HepG2 (cell line): ENCODE results near the gene CCSER1. TPM values are rescaled to one million over a fixed set of nuclear protein-coding genes. Genes with fewer than 3 reads are reported as not detected.

ENCODE experiments used
- ATAC-seq: fragments of 200-7000 bp; cut with Tn5 transposase; 3 replicates; pipeline ENCODE4 v1.9.1; 2020; ENCODE audit warnings: mild to moderate bottlenecking, moderate library complexity
- BruUV-seq: library from RNA; stranded (reverse); fragments of 400-500 nt; replicated peaks from 2 replicates; lab custom pipeline; 2021; lab: Mats Ljungman, UMichigan
- CTCF ChIA-PET: fragments of 300-600 bp; formaldehyde crosslinking; extraction: SDS; loops from one replicate; lab custom pipeline; 2021; ENCODE audit warnings: low total read pairs, inconsistent platforms, low intra/inter-chr PET ratio; lab: Yijun Ruan, JAX
- POLR2A ChIA-PET: fragments of 350-600 bp; sonication (Branson Sonifier 250); formaldehyde crosslinking; loops from one replicate; lab custom pipeline; 2020; ENCODE audit warnings: antibody characterized with exemption, inconsistent platforms; lab: Yijun Ruan, JAX
- DNase-seq: peaks from one replicate; pipeline ENCODE4 v3.0.0-alpha.2; 2015; ENCODE audit warnings: low spot score
- FAIRE-seq: peaks from 3 replicates; lab custom pipeline; 2011; peaks lifted over from hg19 to GRCh38; lab: Jason Lieb, UNC
- H2AFZ ChIP-seq: one replicate; pipeline ENCODE4 v1.6.1; 2011; ENCODE audit warnings: low read length, inconsistent platforms
- H3K27ac ChIP-seq: fragments of 300-600 bp; 3 replicates; pipeline ENCODE4 v1.8.0; 2011; ENCODE audit warnings: mixed run types, mild to moderate bottlenecking, mixed read lengths, low read length, inconsistent platforms; ENCODE audit not compliant: insufficient read depth; ENCODE audit errors: extremely low read length
- H3K27me3 ChIP-seq, 2 experiments: fragments of 200-600 bp in 1 of 2; 2 replicates in 1 of 2; 3 replicates in 1 of 2; pipeline versions ENCODE4 v1.6.0 to v1.8.0; 2011; ENCODE audit warnings: low read length in 2 of 2, mild to moderate bottlenecking in 2 of 2, moderate library complexity in 2 of 2, inconsistent platforms in 1 of 2; ENCODE audit not compliant: insufficient read depth in 2 of 2, control insufficient read depth in 1 of 2
- H3K36me3 ChIP-seq, 2 experiments: fragments of 200-600 bp in 1 of 2; replicated peaks in 1 of 2; 2 replicates in 1 of 2; 3 replicates in 1 of 2; pipeline versions ENCODE4 v1.5.1 to v1.8.0; 2011; ENCODE audit warnings: low read length in 2 of 2, inconsistent platforms in 1 of 2; ENCODE audit not compliant: insufficient read depth in 2 of 2, control insufficient read depth in 1 of 2
- H3K4me1 ChIP-seq: 2 replicates; pipeline ENCODE4 v1.5.1; 2012; ENCODE audit warnings: low read length, inconsistent platforms; ENCODE audit not compliant: insufficient read depth
- H3K4me2 ChIP-seq: 2 replicates; pipeline ENCODE4 v1.6.0; 2011; ENCODE audit warnings: low read depth, low read length, inconsistent platforms
- H3K4me3 ChIP-seq, 3 experiments: fragments of 200-600 bp in 1 of 3; sonication (generic), shearing (Covaris generic) in 1 of 3; replicated peaks in 1 of 3; 2 replicates each; pipeline ENCODE4 v1.5.1; 2011 to 2016; ENCODE audit warnings: low read length in 3 of 3, inconsistent platforms in 2 of 3, low read depth in 2 of 3, mild to moderate bottlenecking in 2 of 3, control low read depth in 1 of 3, mixed read lengths in 1 of 3; ENCODE audit not compliant: insufficient read depth in 1 of 3
- H3K79me2 ChIP-seq: one replicate; pipeline ENCODE4 v1.6.1; 2011; ENCODE audit warnings: low read length, inconsistent platforms; ENCODE audit not compliant: insufficient read depth
- H3K9ac ChIP-seq: 2 replicates; pipeline ENCODE4 v1.6.0; 2011; ENCODE audit warnings: mild to moderate bottlenecking, low read depth, low read length, inconsistent platforms; ENCODE audit not compliant: insufficient read depth
- H3K9me3 ChIP-seq: 2 replicates; pipeline ENCODE4 v1.5.1; 2012; ENCODE audit warnings: mild to moderate bottlenecking, low read length
- H4K20me1 ChIP-seq: 2 replicates; pipeline ENCODE4 v1.6.0; 2011; ENCODE audit warnings: inconsistent platforms, mild to moderate bottlenecking, low read length, moderate library complexity; ENCODE audit not compliant: insufficient read depth
- CHCHD3 ChIP-seq: sonication (generic); formaldehyde crosslinking; IDR thresholded peaks from 2 replicates; pipeline ENCODE4 v1.8.0; 2022; ENCODE audit warnings: mild to moderate bottlenecking, missing genetic modification reagents, moderate library complexity
- FOXA1 ChIP-seq, 2 experiments: fragments of 450-650 bp in 1 of 2; sonication (generic) in 1 of 2; formaldehyde crosslinking in 1 of 2; IDR thresholded peaks; 2 replicates each; pipeline versions ENCODE4 v1.4.0 to v1.6.1; 2016 to 2020; ENCODE audit warnings: missing genetic modification reagents in 1 of 2
- FOXP1 ChIP-seq, 2 experiments: fragments of 450-650 bp in 1 of 2; IDR thresholded peaks; 2 replicates each; pipeline ENCODE4 v1.6.1; 2017 to 2018; ENCODE audit warnings: antibody characterized with exemption in 1 of 2
- MYC ChIP-seq: sonication (generic); formaldehyde crosslinking; IDR thresholded peaks from 2 replicates; pipeline ENCODE4 v1.9.0; 2021; ENCODE audit warnings: missing genetic modification reagents, borderline replicate concordance
- PHF21A ChIP-seq: sonication (generic); formaldehyde crosslinking; IDR thresholded peaks from 2 replicates; pipeline ENCODE4 v1.5.0; 2020; ENCODE audit warnings: mild to moderate bottlenecking, missing genetic modification reagents
- SAP130 ChIP-seq: IDR thresholded peaks from 2 replicates; pipeline ENCODE4 v1.6.1; 2016; ENCODE audit warnings: low read depth
- SOX5 ChIP-seq: IDR thresholded peaks from 2 replicates; pipeline ENCODE4 v1.6.1; 2016; ENCODE audit warnings: borderline replicate concordance
- TBL1XR1 ChIP-seq: fragments of 150-350 bp; IDR thresholded peaks from 2 replicates; pipeline ENCODE4 v1.6.1; 2014; ENCODE audit warnings: borderline replicate concordance, low read length; ENCODE audit not compliant: partially characterized antibody
- YEATS4 ChIP-seq: sonication (generic); formaldehyde crosslinking; IDR thresholded peaks from 2 replicates; pipeline ENCODE4 v1.4.0; 2020; ENCODE audit warnings: missing genetic modification reagents, borderline replicate concordance
- ZC3H13 ChIP-seq: sonication (generic); formaldehyde crosslinking; IDR thresholded peaks from 2 replicates; pipeline ENCODE4 v1.8.1; 2023; ENCODE audit warnings: mild to moderate bottlenecking, missing genetic modification reagents, moderate library complexity
- ZNF251 ChIP-seq: sonication (generic); formaldehyde crosslinking; IDR thresholded peaks from 2 replicates; pipeline ENCODE4 v1.9.0; 2021; ENCODE audit warnings: mild to moderate bottlenecking, missing genetic modification reagents
- ZNF263 ChIP-seq: sonication (generic); formaldehyde crosslinking; IDR thresholded peaks from 2 replicates; pipeline ENCODE4 v1.4.0; 2020; ENCODE audit warnings: missing genetic modification reagents
- ZNF296 ChIP-seq: sonication (generic); formaldehyde crosslinking; conservative IDR thresholded peaks from 2 replicates; pipeline ENCODE4 v1.5.0; 2020; ENCODE audit warnings: mild to moderate bottlenecking, missing genetic modification reagents
- ZNF678 ChIP-seq: sonication (generic); formaldehyde crosslinking; IDR thresholded peaks from 2 replicates; pipeline ENCODE4 v1.4.0; 2020; ENCODE audit warnings: mild to moderate bottlenecking, missing genetic modification reagents
- WGBS: methylation state at CpG from one replicate; pipeline ENCODE4 v1.1.6; 2017; ENCODE audit warnings: low lambda C conversion rate; 5-methylcytosine and 5-hydroxymethylcytosine counted together
- in situ Hi-C: cut with HindIII; loops from 2 replicates; pipeline ENCODE4 v1.10.0; 2017; ENCODE audit warnings: low pct_unique_long_range_greater_than_20kb; ENCODE audit not compliant: extremely low pct_ligation_motif_present
- intact Hi-C: fragments of 100-400 bp; cut with micrococcal nuclease; formaldehyde crosslinking; loops from one replicate; pipeline ENCODE4 v1.10.0; 2022; ENCODE audit not compliant: unreplicated experiment
- polyA plus RNA-seq, 8 experiments: library from polyadenylated mRNA; depleted of rRNA in 3 of 8; stranded (reverse) in 7 of 8; unstranded in 1 of 8; fragments of >200 nt; fragmentation: Illumina TruSeq in 4 of 8; extraction: Trizol in 4 of 8; gene quantifications; 2 replicates each; pipeline versions ENCODE4 v1.2.1 to v1.2.3, GENCODE V29; 2011 to 2016; ENCODE audit warnings: low read depth in 4 of 8, missing spikeins in 1 of 8, mixed read lengths in 1 of 8; ENCODE audit not compliant: insufficient read depth in 1 of 8
- total RNA-seq, 5 experiments: library from RNA; depleted of rRNA; stranded (reverse); fragments of >200 nt; fragmentation: Illumina TruSeq; extraction: Trizol; gene quantifications; 2 replicates each; pipeline ENCODE4 v1.2.3, GENCODE V29; 2016; ENCODE audit warnings: low read depth in 1 of 5
- TF ChIP-seq, protein P1 (sequence below): sonication (generic); formaldehyde crosslinking; IDR thresholded peaks from 2 replicates; pipeline ENCODE4 v1.8.0; 2022; ENCODE audit warnings: missing genetic modification reagents, mild to moderate bottlenecking, borderline replicate concordance
- TF ChIP-seq, protein P2 (sequence below): sonication (generic); formaldehyde crosslinking; IDR thresholded peaks from 2 replicates; pipeline ENCODE4 v1.4.0; 2020; ENCODE audit warnings: missing genetic modification reagents

CCSER1 gene
- total and polyA plus RNA-seq, 2 of the 13 experiments (the other 11 are each of a cell fraction or from before 2014, with no cell fraction given): not detected

DNA sequence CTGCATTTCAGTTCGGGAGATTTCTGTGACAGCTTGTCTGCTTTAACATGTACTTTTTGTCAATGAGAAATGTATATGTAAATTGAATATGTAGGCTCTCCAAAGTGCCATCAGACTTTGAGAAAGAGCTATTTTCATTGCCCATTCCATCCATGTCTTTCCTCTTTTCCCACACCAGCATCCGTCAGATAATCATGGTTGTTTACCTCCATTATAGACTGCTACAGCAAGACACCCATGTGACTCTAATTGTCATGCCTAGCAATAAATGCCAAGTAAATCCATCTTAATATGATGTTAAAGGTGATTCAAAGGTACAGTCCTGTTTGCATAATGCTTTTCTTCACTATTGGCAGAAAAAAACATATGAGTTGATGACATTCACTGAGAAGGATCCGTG is 1157.3 kb downstream of the CCSER1 start:
- H3K4me1 ChIP-seq: no peaks in the 10 kb centered on the region
- in situ Hi-C loops: no loop called here
- no peaks in the 10 kb centered on the region for H3K9me3 ChIP-seq
- no peaks in the 10 kb centered on the region for H4K20me1 ChIP-seq
- BruUV-seq: no TSS peak
- H2AFZ ChIP-seq: no peak overlapping the region
- no peaks in the 10 kb centered on the region for H3K27me3 ChIP-seq
- H3K36me3 ChIP-seq: no peaks in the 10 kb centered on the region
- ChIA-PET POLR2A (no interaction called here), CTCF (no interaction called here)
- no peak overlapping the region for H3K4me2 ChIP-seq
- ATAC-seq: no peak
- no peak for FAIRE-seq
- 14% methylated on average over 3 of the region's 3 CpGs for WGBS
- no peak for TF ChIP-seq FOXA1 (IDR thresholded peaks at IDR 0.05)
- TF ChIP-seq FOXA1 (CRISPR knock-in tag; IDR thresholded peaks at IDR 0.05): no peak
- TF ChIP-seq CHCHD3 (CRISPR knock-in tag): no peak
- no peak for TF ChIP-seq ZC3H13 (CRISPR knock-in tag)
- TF ChIP-seq PHF21A: no peak
- TF ChIP-seq, protein P1, sequence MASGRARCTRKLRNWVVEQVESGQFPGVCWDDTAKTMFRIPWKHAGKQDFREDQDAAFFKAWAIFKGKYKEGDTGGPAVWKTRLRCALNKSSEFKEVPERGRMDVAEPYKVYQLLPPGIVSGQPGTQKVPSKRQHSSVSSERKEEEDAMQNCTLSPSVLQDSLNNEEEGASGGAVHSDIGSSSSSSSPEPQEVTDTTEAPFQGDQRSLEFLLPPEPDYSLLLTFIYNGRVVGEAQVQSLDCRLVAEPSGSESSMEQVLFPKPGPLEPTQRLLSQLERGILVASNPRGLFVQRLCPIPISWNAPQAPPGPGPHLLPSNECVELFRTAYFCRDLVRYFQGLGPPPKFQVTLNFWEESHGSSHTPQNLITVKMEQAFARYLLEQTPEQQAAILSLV (CRISPR knock-in tag): no peak
- TF ChIP-seq ZNF296 (CRISPR knock-in tag): no peak
- no peak for TF ChIP-seq SOX5
- no peak for TF ChIP-seq SAP130 (CRISPR knock-in tag)
- no peak for TF ChIP-seq ZNF678 (CRISPR knock-in tag)
- TF ChIP-seq YEATS4 (CRISPR knock-in tag): no peak
- TF ChIP-seq ZNF251 (CRISPR knock-in tag): no peak
- no peak for TF ChIP-seq FOXP1 (IDR thresholded peaks at IDR 0.05)
- TF ChIP-seq FOXP1 (CRISPR knock-in tag; IDR thresholded peaks at IDR 0.05): no peak
- TF ChIP-seq MYC: no peak
- no peak for TF ChIP-seq TBL1XR1
- TF ChIP-seq ZNF263 (CRISPR knock-in tag): no peak
- TF ChIP-seq, protein P2, sequence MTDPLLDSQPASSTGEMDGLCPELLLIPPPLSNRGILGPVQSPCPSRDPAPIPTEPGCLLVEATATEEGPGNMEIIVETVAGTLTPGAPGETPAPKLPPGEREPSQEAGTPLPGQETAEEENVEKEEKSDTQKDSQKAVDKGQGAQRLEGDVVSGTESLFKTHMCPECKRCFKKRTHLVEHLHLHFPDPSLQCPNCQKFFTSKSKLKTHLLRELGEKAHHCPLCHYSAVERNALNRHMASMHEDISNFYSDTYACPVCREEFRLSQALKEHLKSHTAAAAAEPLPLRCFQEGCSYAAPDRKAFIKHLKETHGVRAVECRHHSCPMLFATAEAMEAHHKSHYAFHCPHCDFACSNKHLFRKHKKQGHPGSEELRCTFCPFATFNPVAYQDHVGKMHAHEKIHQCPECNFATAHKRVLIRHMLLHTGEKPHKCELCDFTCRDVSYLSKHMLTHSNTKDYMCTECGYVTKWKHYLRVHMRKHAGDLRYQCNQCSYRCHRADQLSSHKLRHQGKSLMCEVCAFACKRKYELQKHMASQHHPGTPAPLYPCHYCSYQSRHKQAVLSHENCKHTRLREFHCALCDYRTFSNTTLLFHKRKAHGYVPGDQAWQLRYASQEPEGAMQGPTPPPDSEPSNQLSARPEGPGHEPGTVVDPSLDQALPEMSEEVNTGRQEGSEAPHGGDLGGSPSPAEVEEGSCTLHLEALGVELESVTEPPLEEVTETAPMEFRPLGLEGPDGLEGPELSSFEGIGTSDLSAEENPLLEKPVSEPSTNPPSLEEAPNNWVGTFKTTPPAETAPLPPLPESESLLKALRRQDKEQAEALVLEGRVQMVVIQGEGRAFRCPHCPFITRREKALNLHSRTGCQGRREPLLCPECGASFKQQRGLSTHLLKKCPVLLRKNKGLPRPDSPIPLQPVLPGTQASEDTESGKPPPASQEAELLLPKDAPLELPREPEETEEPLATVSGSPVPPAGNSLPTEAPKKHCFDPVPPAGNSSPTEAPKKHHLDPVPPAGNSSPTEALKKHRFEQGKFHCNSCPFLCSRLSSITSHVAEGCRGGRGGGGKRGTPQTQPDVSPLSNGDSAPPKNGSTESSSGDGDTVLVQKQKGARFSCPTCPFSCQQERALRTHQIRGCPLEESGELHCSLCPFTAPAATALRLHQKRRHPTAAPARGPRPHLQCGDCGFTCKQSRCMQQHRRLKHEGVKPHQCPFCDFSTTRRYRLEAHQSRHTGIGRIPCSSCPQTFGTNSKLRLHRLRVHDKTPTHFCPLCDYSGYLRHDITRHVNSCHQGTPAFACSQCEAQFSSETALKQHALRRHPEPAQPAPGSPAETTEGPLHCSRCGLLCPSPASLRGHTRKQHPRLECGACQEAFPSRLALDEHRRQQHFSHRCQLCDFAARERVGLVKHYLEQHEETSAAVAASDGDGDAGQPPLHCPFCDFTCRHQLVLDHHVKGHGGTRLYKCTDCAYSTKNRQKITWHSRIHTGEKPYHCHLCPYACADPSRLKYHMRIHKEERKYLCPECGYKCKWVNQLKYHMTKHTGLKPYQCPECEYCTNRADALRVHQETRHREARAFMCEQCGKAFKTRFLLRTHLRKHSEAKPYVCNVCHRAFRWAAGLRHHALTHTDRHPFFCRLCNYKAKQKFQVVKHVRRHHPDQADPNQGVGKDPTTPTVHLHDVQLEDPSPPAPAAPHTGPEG: no peak
- no peak overlapping the region for H3K27ac ChIP-seq
- no peaks in the 10 kb centered on the region for H3K79me2 ChIP-seq
- DNase-seq: no peak
- intact Hi-C loops: no loop called here
- no peak overlapping the region for H3K4me3 ChIP-seq
- no peak overlapping the region for H3K9ac ChIP-seq
